Breast epithelium (tissue), 3 donors: ENCODE data around the gene IFNLR1.

ENCODE experiments used
- POLR2A ChIP-seq: fragments of 450-650 bp; IDR thresholded peaks from one replicate; pipeline ENCODE4 v1.6.1; 2016; ENCODE audit warnings: antibody characterized with exemption, mild to moderate bottlenecking, moderate library complexity
- POLR2AphosphoS5 ChIP-seq, 3 donors: sonication (generic); formaldehyde crosslinking; IDR thresholded peaks; one replicate each; pipeline ENCODE4 v1.6.1; 2017; ENCODE audit warnings: antibody characterized with exemption in 3 of 3
- TF ChIP-seq, protein P1 (sequence below), 3 donors: fragments of 450-650 bp; IDR thresholded peaks; one replicate each; pipeline ENCODE4 v1.5.1; 2016 to 2017; ENCODE audit warnings: antibody characterized with exemption in 3 of 3, mild to moderate bottlenecking in 3 of 3, moderate library complexity in 3 of 3

DNA sequence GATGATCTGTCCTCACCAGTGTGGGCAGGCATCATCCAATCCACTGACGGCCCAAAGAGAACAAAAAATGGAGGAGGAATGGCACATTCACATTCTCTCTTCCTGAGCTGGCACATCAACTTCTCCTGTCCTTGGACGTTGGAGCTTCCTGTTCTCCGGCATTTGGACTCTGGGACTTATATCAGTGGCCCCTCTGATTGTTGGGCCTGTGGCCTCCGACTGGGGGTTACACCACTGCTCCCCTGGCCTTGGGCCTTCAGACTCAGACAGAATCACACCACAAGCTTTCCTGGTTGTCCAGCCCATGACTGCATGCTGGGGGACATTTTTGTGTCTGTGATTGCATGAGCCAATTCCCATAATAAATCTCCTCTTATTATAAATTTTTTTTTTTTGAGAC, 20.1 kb downstream of the IFNLR1 start:
- TF ChIP-seq, protein P1, sequence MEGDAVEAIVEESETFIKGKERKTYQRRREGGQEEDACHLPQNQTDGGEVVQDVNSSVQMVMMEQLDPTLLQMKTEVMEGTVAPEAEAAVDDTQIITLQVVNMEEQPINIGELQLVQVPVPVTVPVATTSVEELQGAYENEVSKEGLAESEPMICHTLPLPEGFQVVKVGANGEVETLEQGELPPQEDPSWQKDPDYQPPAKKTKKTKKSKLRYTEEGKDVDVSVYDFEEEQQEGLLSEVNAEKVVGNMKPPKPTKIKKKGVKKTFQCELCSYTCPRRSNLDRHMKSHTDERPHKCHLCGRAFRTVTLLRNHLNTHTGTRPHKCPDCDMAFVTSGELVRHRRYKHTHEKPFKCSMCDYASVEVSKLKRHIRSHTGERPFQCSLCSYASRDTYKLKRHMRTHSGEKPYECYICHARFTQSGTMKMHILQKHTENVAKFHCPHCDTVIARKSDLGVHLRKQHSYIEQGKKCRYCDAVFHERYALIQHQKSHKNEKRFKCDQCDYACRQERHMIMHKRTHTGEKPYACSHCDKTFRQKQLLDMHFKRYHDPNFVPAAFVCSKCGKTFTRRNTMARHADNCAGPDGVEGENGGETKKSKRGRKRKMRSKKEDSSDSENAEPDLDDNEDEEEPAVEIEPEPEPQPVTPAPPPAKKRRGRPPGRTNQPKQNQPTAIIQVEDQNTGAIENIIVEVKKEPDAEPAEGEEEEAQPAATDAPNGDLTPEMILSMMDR (IDR thresholded peaks at IDR 0.05): no peak
- no peak for TF ChIP-seq POLR2AphosphoS5 (IDR thresholded peaks at IDR 0.05)
- TF ChIP-seq POLR2A: no peak
